NCI-H345 (cell line): ENCODE data around the gene NEDD4L.
A peak's percentile ranks its signal among the peaks of the same experiment; 100 is the strongest.
"Not testable (repeated sequence)": the region's sequence is repeated elsewhere in the genome, so short reads cannot be mapped to it uniquely, and the experiment has no call there.

Experiments
- DNase-seq: peaks from one replicate; lab custom pipeline; 2025; lab: John Stamatoyannopoulos, UW

NEDD4L gene

GRCh38 chr18:58267493-58267892 is 223.5 kb downstream of the NEDD4L start:
- DNase-seq = no peak

- no peak for DNase-seq
Measured at GRCh38 chr18:58268849-58269248, 224.8 kb downstream of the NEDD4L start.

GRCh38 chr18:58269931-58270330 is 225.9 kb downstream of the NEDD4L start:
- no peak for DNase-seq

- no peak for DNase-seq
Measured at GRCh38 chr18:58270396-58270795, 226.4 kb downstream of the NEDD4L start.

- DNase-seq = no peak
Measured at GRCh38 chr18:58271770-58272169, 227.7 kb downstream of the NEDD4L start.

GRCh38 chr18:58272209-58272608 is 228.2 kb downstream of the NEDD4L start:
- DNase-seq = no peak

- no peak for DNase-seq
Measured at GRCh38 chr18:58272779-58273435, 228.9 kb downstream of the NEDD4L start.

GRCh38 chr18:58275176-58275575 is 231.2 kb downstream of the NEDD4L start:
- DNase-seq = no peak

DNA sequence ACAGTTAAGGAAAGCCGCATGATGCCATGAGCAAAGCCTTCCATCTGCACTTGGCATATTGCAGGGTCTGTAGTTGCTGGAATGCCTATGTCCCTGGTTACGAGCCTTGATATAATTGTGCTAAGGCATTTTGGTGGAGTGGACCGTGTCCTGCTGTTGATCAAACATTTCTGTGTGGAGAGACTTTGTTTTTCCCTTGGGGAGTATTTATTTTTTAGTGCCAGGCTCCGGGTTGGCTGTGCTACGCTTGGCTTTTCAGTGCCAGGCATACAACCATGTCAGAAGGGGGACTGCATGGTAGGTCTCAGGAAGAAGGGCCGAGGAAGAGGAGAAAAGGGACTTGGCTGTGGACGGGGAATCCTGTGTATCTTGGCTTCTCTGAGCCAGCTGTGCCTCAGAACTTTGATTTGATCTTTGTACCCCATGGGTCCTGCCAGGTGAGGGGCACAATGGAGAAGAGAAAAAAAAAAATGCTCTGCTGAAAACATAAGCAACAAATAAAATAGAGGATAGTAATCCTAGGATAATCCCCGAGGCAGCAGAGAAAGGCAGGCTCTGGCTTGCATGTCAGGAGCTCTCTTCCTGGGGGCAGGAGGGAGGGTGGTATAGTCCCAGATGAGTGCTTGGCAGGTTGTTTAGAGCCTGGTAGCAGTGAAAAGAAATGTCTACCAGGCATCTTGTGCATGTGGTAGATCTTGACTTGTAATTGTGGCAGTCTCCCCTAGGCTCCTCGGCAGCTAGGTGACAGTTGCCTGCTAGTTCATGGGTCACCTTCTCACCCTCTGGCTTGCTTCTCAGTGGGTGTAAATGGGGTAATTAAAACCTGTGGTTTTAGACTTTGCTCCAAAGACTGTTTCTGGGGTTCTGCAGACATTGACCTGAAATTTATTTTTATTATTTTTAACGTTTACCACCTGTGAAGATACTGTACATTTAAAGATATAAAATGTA is 233.0 kb downstream of the NEDD4L start:
- peak; percentile 14 for DNase-seq

GRCh38 chr18:58279504-58280175 is 235.6 kb downstream of the NEDD4L start:
- DNase-seq = no peak

GRCh38 chr18:58280191-58280590 is 236.2 kb downstream of the NEDD4L start:
- no peak for DNase-seq

DNA sequence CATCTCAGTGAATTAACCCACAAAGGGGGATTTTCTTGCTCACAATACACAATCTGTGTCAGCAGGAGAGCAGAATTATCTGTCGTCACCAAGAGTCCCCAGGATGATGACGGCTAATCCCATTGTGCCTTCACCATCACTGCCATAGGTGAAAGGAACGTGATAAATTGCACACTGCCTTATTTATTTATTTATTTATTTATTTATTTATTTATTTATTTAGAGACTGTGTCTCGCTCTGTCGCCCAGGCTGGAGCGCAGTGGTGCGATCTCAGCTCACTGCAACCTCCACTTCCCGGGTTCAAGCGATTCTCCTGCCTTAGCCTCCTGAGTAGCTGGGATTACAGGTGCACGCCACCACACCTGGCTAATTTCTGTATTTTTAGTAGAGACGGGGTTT is 238.8 kb downstream of the NEDD4L start:
- not testable (repeated sequence) for DNase-seq

DNA sequence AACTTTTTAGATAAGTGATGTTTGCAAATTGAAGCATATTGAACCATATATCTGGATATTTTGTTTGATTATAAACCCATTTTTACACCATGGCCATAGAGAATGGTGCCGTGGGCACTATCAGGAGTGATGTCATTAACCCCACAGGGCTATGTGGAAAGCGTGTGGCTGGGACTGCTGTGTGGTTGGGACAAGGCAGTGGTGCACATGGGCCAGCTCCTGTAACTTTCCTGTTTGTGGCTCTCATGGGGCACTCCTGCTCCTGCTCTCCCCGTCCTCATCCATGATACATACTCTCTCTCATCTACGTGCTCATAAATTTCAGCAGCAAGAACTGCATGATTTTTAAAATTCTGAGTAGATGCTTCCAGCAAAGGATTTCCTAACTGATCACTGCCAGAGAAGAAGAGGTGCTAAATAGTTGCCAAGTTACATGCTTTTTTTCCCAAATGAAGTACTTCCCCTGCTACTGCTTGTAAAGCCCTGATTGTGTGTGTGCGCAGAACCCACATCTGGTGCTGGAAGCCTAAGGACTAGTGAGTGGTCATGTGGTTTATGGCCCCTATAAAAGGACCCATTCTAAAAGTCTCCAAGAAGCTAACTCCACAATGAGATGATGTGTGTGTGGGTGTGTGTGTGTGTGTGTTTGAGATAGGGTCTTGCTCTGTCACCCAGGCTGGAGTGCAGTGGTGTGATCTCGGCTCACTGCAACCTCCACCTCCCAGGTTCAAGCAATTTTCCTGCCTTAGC is 240.8 kb downstream of the NEDD4L start:
- no peak for DNase-seq

DNA sequence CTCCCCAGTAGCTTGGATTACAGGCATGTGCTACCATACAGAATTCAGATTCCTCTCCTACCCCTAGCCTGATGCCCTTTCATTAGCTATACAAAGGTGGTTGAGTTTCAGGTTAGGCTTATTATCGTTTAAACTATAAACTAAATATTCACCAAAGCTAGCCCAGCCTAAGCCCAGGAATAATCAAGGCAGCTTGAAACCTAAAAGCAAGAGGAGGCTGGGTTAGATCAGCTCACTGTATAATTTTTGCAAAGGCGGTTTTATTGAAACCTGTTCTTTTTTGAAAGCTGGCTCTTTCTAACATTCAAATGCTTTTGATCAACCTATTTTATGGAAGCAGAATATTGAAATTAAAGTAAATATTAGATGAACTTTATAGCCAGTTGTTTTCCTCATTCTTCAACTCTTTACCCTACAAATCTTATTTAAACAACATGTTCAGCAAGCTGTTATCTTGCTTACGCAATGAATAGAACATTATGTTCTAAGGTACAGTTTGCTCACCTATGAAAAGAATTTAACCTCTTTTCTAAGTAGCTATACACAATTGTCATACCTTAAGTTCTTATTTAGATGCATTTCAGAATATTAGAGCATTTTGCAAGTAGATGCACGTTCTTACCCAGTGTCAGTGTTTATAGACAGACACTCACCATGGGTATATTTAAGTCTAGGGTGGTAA is 241.6 kb downstream of the NEDD4L start:
- DNase-seq = no peak

DNA sequence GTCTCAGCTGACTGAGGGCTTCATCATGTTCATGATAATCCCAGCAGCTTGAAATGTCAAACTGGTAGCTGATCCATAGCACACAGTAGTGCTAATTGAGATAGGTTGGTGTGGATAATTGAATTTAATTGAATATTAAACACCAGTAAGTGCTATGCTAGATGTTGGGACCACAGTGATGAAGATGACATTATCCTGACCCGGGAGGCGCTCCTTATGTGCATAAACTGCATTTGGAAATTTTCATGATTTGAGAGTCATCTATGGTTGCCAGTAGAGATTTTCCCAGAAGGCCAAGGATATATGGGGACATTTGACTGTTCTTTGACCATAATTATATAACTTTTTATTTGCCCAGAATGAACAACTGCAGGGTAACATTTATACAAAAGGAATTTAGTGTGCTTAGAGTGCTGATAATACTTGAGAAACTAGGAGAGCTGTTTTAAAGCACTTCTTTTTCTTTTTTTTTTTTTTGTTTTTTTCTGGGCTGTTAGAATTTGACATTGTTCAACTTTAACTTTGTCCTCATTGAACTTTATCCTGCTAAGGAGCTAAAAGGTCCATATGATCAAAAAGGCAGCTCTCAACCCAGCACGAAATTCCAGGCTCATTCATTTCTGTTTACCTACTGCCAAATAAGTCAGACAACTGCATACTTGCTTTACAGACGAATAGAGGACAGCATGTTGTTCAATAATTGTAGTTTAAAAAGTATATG is 242.8 kb downstream of the NEDD4L start:
- DNase-seq = no peak

DNA sequence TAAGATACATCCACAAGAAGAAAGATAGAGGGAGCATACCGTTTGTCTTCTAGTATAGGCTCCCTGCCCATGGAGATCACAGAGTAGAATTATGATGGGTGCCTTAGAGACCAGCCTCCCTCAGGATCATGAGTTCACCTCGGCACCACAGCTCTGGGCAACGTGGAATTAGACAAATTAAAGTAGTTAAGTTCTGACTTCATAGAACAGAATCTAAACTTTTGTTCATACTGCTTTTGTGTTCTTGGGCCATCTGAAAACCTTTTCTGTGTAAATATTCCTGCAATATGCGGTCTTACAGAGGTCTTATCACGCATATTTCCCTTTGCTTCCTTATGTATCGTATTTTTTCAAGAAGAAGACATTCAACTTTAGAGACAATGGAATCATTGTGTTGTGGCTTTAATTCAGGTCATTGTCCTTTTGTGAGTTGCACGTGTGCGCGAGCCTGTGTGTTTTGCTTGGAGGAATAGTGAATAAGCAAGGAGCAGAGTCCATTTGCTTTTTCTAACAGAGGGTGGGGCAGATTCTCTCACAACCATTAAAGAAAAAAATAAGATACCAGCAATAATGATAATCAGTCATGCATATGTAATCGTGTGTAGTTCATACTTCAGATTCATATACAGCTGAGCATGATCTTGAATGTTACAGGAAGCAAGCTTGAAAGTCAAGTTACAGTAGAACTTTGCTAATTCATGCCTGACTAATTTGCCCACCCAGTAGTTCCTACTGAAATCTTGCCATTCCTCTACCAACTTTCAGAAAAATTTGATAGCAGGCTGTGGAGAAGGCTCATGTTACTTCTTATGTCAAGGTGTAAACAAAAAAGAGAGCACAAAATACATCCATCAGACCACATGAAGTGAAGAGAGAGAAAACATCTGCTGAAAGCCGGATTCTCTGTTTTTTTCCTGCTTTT is 243.6 kb downstream of the NEDD4L start:
- no peak for DNase-seq

- no peak for DNase-seq
Measured at GRCh38 chr18:58288921-58289797, 245.1 kb downstream of the NEDD4L start.

GRCh38 chr18:58290116-58290695 is 246.2 kb downstream of the NEDD4L start:
- DNase-seq = no peak
